Activated CD4-positive, alpha-beta T cell treated with anti-CD3 and anti-CD28 coated beads, Interleukin-2, amount 50 U/mL, for 48 hours (primary cell): Measurements from ENCODE around the gene SORCS2.

Experiments
- DNase-seq, 2 experiments: peaks; one replicate each; pipeline ENCODE4 v3.0.0-alpha.2; 2020

SORCS2 gene

GRCh38 chr4:7780751-7781348 lies 588.5 kb downstream of the SORCS2 start:
- DNase-seq = no peak

GRCh38 chr4:7781366-7781765 lies 589.0 kb downstream of the SORCS2 start:
- DNase-seq = no peak

- DNase-seq = no peak
Observed at GRCh38 chr4:7781993-7782392, 589.7 kb downstream of the SORCS2 start.

- DNase-seq = no peak
Observed at GRCh38 chr4:7782783-7783182, 590.4 kb downstream of the SORCS2 start.

- DNase-seq = no peak
Observed at GRCh38 chr4:7783541-7783940, 591.2 kb downstream of the SORCS2 start.

GRCh38 chr4:7784131-7784870 lies 592.0 kb downstream of the SORCS2 start:
- no peak for DNase-seq

- DNase-seq = peak; percentile 40 to 62
Observed at GRCh38 chr4:7785017-7785416, 592.7 kb downstream of the SORCS2 start.

GRCh38 chr4:7786040-7786439 lies 593.7 kb downstream of the SORCS2 start:
- no peak for DNase-seq

GRCh38 chr4:7786517-7786916 lies 594.2 kb downstream of the SORCS2 start:
- no peak for DNase-seq

GRCh38 chr4:7787067-7787466 lies 594.7 kb downstream of the SORCS2 start:
- DNase-seq = no peak

- no peak for DNase-seq
Observed at GRCh38 chr4:7787681-7788141, 595.4 kb downstream of the SORCS2 start.

GRCh38 chr4:7788193-7788592 lies 595.9 kb downstream of the SORCS2 start:
- no peak for DNase-seq

- no peak for DNase-seq
Observed at GRCh38 chr4:7788694-7789425, 596.5 kb downstream of the SORCS2 start.

- no peak for DNase-seq
Observed at GRCh38 chr4:7790023-7790422, 597.7 kb downstream of the SORCS2 start.

GRCh38 chr4:7790999-7791398 lies 598.7 kb downstream of the SORCS2 start:
- DNase-seq = no peak
